WERI-Rb-1 (cell line): ENCODE data around the gene B4GALT5.

Source experiments
- DNase-seq: peaks from one replicate; pipeline ENCODE4 v3.0.0-alpha.2; 2020
- H3K27ac ChIP-seq: fragments of 250-450 bp; sonication (Bioruptor Pico); 2 replicates; pipeline ENCODE4 v1.5.1; 2020; ENCODE audit warnings: mild to moderate bottlenecking, moderate library complexity
- H3K27me3 ChIP-seq: fragments of 250-450 bp; sonication (Bioruptor Pico); 2 replicates; pipeline ENCODE4 v1.5.1; 2021; ENCODE audit warnings: mild to moderate bottlenecking, low read depth, moderate library complexity; ENCODE audit not compliant: insufficient read depth, severe bottlenecking
- H3K36me3 ChIP-seq: fragments of 250-450 bp; sonication (Bioruptor Pico); 2 replicates; pipeline ENCODE4 v1.5.1; 2020; ENCODE audit warnings: mild to moderate bottlenecking, moderate library complexity
- H3K4me3 ChIP-seq: 2 replicates; pipeline ENCODE4 v1.5.1; 2011; ENCODE audit warnings: low read depth, mild to moderate bottlenecking, control low read depth, low read length
- H3K9me3 ChIP-seq: fragments of 250-450 bp; sonication (Bioruptor Pico); 2 replicates; pipeline ENCODE4 v1.5.1; 2021; ENCODE audit warnings: mild to moderate bottlenecking, moderate library complexity; ENCODE audit not compliant: severe bottlenecking
- CTCF ChIP-seq: IDR thresholded peaks from 2 replicates; pipeline ENCODE4 v1.5.1; 2011; ENCODE audit warnings: low read depth, mild to moderate bottlenecking, control low read depth, inconsistent platforms, low read length

The B4GALT5 gene

DNA sequence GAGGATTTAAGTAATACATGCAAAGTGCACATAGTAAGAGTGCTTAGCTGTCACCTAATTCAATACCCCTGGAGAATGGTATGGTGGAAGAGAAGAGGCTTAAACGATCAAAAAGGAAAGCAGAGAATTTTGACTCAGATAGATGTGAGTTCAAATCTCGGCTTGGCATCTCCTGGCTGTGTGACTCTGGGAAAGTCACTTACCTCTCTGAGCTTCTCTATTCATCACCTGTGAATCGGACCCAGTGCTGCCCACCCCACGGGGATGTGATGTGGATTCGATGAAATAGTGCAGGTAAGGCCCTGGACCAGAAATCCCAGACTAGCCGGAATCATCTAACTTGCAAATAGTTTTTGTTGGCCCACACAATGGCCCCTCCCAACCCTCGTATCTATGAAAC, 1.8 kb upstream of the B4GALT5 start:
- DNase-seq = no peak
- Histone ChIP-seq H3K9me3 (no peaks in the 10 kb centered on the region), H3K27ac (no peak overlapping the region), H3K4me3 (no peak overlapping the region), H3K27me3 (no peaks in the 10 kb centered on the region), H3K36me3 (no peaks in the 10 kb centered on the region; the same call in 1 of the 2 replicates)
- no peak for TF ChIP-seq CTCF

DNA sequence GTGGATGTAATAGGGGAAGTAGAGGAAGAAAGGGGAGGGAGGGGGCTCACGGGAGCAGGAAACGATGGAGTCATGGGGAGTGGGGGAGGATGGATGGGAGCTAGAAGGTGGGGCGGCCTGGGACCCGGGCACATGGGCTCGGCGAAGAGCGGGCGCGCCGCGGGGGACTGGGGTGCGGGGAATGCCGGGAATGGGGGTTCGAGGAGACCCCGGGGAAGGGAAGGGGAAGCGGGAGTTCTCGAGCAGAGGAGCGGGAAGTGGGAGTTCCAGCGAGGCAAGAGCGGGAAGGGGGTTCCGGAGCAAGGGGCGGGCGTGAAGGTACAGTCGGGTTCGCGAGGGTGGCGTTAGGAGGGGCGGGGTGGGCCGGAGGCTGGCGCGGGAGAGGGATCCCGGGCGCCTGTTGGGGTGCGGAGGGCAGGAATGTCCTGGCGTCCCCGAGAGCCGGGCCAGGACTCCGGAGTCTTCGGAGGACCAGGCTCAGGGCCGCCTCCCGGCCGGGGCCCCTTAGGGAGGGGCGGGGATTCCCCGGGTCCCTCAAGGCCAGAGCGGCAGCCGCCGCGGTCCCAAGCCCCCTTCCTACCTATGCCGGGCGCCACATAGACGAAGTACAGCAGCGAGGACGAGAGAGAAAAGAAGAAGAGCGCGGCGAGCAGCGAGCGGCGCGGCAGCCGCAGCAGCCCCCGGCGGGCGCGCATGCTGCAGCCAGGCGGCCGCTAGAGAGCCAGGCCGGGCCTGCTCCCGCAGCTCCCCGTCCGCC, 504 bp downstream of the B4GALT5 start:
- no peaks in the 10 kb centered on the region for H3K9me3 ChIP-seq
- TF ChIP-seq CTCF = no peak
- no peaks in the 10 kb centered on the region; the same call in 1 of the 2 replicates for H3K36me3 ChIP-seq
- peak; percentile 41 for DNase-seq
- H3K27me3 ChIP-seq = no peaks in the 10 kb centered on the region
- H3K27ac ChIP-seq = peak overlapping the region; percentile 93
- peak overlapping the region; percentile 70 for H3K4me3 ChIP-seq

DNA sequence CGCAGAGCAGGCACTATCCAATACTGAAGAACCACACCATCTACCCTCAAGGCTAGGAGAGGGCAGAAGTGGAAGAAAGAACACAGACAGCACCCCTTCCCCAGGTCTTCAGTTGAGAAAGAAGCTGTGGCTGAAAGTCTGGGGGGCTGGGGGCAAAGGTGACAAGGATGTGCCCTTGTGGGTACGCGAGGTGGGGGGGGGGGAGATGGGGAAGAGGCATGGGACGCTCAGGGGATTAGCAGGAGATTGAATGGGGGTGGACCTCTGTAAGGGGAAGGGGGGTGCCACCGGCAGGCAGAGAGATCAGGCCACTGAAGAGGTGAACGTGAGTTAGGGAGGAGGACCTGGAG, 1.1 kb downstream of the B4GALT5 start:
- no peak for DNase-seq
- Histone ChIP-seq H3K36me3 (no peaks in the 10 kb centered on the region; the same call in 1 of the 2 replicates), H3K27ac (peak overlapping the region; percentile 93), H3K27me3 (no peaks in the 10 kb centered on the region), H3K4me3 (peak overlapping the region; percentile 70), H3K9me3 (no peaks in the 10 kb centered on the region)
- TF ChIP-seq CTCF = no peak

DNA sequence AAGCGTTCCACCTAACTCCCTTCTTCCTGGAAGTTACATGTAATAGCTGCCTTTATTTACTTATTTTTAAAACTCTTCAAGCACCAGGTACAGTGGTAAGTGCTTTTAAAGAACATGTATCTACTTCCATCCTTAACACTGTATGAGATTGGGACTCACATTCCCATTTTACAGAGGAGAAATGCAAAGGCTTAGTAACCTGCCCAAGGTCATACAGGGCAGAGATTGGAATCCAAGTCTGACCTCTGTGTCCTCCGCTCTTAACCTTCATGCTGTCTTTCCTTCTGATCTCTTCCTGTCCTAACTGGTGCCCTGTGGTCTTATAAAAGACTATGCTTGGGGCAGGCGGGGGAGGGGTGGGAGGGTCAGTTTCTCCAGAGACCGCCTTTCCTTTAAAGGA, 1.6 kb downstream of the B4GALT5 start:
- no peaks in the 10 kb centered on the region; the same call in 1 of the 2 replicates for H3K36me3 ChIP-seq
- peak overlapping the region; percentile 70 for H3K4me3 ChIP-seq
- DNase-seq = no peak
- no peaks in the 10 kb centered on the region for H3K9me3 ChIP-seq
- no peaks in the 10 kb centered on the region for H3K27me3 ChIP-seq
- TF ChIP-seq CTCF = no peak
- H3K27ac ChIP-seq = no peak overlapping the region

- TF ChIP-seq CTCF = no peak
- DNase-seq = no peak
Measured at GRCh38 chr20:49711667-49711987, 2.1 kb downstream of the B4GALT5 start.

GRCh38 chr20:49710971-49711666, 2.6 kb downstream of the B4GALT5 start:
- no peaks in the 10 kb centered on the region; the same call in 1 of the 2 replicates for H3K36me3 ChIP-seq
- no peak for TF ChIP-seq CTCF
- H3K4me3 ChIP-seq = no peak overlapping the region
- no peaks in the 10 kb centered on the region for H3K27me3 ChIP-seq
- H3K27ac ChIP-seq = no peak overlapping the region
- no peak for DNase-seq
- H3K9me3 ChIP-seq = no peaks in the 10 kb centered on the region

More at GRCh38 chr20:49711667-49711987, 2.1 kb downstream of the B4GALT5 start:
- Histone ChIP-seq H3K9me3 (no peaks in the 10 kb centered on the region), H3K36me3 (no peaks in the 10 kb centered on the region; the same call in 1 of the 2 replicates), H3K4me3 (no peak overlapping the region), H3K27me3 (no peaks in the 10 kb centered on the region), H3K27ac (no peak overlapping the region)
